HG02870 (cell line): ENCODE data around the gene BABAM1.

Experiments
- ATAC-seq: cut with Tn5 transposase; IDR thresholded peaks from one replicate; pipeline ENCODE4 v1.9.1; 2021; ENCODE audit warnings: mild to moderate bottlenecking, moderate library complexity; ENCODE audit not compliant: unreplicated experiment

BABAM1 gene

GRCh38 chr19:17320435-17320834, 53.2 kb downstream of the BABAM1 start:
- no peak for ATAC-seq

- no peak for ATAC-seq
Measured at GRCh38 chr19:17321655-17322489, 54.6 kb downstream of the BABAM1 start.

- no peak for ATAC-seq
Measured at GRCh38 chr19:17322854-17323253, 55.6 kb downstream of the BABAM1 start.

- no peak for ATAC-seq
Measured at GRCh38 chr19:17323300-17323963, 56.2 kb downstream of the BABAM1 start.

- ATAC-seq, result no peak
Measured at GRCh38 chr19:17323964-17324332, 56.7 kb downstream of the BABAM1 start.

GRCh38 chr19:17324357-17325114, 57.3 kb downstream of the BABAM1 start:
- ATAC-seq, result no peak

- ATAC-seq, result no peak
Measured at GRCh38 chr19:17325133-17325532, 57.9 kb downstream of the BABAM1 start.

GRCh38 chr19:17325881-17326594, 58.8 kb downstream of the BABAM1 start:
- no peak for ATAC-seq

- ATAC-seq, result no peak
Measured at GRCh38 chr19:17326595-17326966, 59.3 kb downstream of the BABAM1 start.

GRCh38 chr19:17327068-17327653, 59.9 kb downstream of the BABAM1 start:
- no peak for ATAC-seq

- ATAC-seq, result no peak
Measured at GRCh38 chr19:17327654-17328516, 60.6 kb downstream of the BABAM1 start.
